VCaP (cell line): ENCODE results near the gene IRF2BP2.

Experiments used
- H3K27ac ChIP-seq: fragments of 450-650 bp; 2 replicates; pipeline ENCODE4 v1.5.1; 2017
- TF ChIP-seq, protein P1 (sequence below): fragments of 450-650 bp; conservative IDR thresholded peaks from 2 replicates; pipeline ENCODE4 v1.5.1; 2017; ENCODE audit warnings: mild to moderate bottlenecking, moderate library complexity

IRF2BP2 gene

DNA sequence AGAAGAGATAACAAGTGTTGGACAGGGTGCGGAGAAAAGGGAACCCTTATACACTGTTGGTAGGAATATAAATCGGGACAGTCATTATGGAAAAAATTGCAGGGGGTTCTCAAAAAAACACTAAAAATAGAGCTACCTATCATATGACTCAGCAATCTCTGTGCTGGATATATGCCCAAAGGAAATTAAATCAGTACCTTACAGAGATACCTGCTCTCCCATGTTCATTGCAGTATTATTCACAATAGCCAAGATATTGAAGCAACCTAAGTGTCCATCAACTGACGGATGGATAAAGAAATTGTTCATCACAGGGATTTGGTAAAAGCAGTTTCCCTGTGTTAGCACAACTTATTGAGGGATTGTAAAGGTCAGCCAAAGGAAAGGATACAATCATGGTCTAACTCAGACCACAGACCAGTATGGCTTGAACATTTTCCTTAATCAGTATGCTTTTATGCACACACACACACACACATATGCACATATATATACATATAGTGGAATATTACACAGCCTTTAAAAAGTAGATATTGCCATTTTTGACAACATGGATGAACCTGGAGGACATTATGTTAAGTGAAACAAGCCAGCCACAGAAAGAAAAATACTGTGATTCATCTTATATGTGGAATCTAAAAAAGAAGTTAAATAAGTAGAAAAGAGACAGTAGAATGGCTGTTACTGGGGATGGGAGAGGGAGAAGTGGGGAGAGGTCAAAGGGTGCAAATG is 44.2 kb upstream of the IRF2BP2 start:
- TF ChIP-seq, protein P1, sequence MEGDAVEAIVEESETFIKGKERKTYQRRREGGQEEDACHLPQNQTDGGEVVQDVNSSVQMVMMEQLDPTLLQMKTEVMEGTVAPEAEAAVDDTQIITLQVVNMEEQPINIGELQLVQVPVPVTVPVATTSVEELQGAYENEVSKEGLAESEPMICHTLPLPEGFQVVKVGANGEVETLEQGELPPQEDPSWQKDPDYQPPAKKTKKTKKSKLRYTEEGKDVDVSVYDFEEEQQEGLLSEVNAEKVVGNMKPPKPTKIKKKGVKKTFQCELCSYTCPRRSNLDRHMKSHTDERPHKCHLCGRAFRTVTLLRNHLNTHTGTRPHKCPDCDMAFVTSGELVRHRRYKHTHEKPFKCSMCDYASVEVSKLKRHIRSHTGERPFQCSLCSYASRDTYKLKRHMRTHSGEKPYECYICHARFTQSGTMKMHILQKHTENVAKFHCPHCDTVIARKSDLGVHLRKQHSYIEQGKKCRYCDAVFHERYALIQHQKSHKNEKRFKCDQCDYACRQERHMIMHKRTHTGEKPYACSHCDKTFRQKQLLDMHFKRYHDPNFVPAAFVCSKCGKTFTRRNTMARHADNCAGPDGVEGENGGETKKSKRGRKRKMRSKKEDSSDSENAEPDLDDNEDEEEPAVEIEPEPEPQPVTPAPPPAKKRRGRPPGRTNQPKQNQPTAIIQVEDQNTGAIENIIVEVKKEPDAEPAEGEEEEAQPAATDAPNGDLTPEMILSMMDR: no peak

DNA sequence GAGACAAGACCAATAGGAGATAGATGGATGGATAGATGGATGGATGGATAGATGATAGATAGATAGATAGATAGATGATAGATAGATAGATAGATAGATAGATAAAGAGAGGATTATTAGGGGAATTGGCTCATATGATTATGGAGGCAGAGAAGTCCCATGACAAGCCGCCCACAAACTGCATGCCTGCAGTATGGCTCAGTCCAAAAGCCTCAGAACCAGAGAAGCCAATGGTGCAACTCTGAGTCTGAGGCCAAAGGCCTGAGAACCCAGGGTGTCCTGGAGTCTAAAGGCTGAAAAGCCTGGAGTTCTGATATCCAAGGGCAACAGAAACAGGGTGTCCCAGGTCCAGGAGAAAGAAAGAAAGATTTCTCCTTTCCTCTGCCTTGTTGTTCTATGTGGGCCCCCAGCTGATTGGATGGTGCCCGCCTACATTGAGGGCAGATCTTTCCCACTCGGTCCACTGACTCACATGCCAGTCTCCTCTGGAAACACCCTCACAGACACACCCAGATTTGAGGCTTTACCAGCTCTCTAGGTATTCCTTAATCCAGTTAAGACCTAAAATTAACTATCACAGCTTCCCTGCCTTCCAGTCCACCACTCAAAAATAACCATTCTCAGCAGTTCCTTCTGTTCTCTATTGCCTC is 39.6 kb upstream of the IRF2BP2 start:
- TF ChIP-seq, protein P1: no peak
- no peak overlapping the region for H3K27ac ChIP-seq

More for the DNA sequence above, 44.2 kb upstream of the IRF2BP2 start:
- no peak overlapping the region for H3K27ac ChIP-seq

DNA sequence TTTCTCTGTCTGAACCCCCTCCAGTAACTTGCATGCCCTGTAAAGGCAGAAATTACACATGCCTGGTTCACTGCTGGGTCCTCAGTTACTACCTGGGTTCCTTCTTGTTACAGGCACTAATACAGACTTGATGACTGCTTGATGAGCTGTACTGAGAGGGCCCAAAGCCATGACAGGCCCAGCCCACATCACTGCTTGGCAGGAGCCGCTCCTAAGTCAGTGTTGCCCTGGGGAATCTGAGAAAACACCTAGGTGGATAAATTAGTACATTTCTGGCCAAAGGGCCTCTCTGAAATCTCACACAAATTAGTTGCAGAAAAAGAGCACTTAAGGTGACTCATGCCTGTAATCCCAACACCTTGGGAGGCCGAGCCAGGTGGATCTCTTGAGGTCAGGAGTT is 37.8 kb upstream of the IRF2BP2 start:
- TF ChIP-seq, protein P1: no peak
- H3K27ac ChIP-seq: no peak overlapping the region

DNA sequence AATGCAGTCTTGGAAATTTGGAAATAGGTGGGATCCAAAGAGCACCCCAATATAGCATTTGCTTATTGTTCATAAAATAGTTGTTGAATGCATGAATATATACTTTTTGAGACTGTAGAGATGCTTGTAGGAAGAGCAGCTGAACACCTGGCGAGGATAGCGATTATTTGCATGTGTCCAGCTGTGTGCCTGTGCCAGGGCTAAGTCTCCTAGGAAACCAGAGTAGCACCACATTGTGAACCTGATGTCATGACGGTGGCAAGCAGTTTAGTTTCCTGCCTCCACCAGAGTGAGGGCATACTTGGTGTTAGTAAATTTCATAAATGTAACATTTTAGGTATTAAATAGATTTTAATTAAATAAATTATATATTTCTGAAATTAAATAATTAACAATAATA is 37.3 kb upstream of the IRF2BP2 start:
- TF ChIP-seq, protein P1: no peak
- H3K27ac ChIP-seq: no peak overlapping the region

DNA sequence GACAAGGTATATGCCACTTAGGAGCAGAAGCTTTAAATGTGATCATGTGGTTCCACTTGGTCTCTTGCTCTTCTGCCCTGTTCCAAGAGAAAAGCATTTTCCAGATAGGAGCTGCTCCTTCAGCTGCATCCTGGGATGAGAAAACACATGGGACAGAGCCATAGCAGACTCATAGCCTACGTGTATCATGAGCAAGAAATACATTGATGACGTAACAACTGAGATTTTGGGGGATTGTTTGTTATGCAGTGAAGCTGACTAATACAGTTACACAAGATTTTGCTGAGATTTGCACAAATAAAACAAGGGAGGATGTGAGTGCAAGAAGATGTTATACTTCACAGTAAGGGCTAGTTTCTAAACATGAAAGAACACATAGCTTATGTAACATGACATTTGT is 36.0 kb upstream of the IRF2BP2 start:
- TF ChIP-seq, protein P1: no peak
- H3K27ac ChIP-seq: no peak overlapping the region

DNA sequence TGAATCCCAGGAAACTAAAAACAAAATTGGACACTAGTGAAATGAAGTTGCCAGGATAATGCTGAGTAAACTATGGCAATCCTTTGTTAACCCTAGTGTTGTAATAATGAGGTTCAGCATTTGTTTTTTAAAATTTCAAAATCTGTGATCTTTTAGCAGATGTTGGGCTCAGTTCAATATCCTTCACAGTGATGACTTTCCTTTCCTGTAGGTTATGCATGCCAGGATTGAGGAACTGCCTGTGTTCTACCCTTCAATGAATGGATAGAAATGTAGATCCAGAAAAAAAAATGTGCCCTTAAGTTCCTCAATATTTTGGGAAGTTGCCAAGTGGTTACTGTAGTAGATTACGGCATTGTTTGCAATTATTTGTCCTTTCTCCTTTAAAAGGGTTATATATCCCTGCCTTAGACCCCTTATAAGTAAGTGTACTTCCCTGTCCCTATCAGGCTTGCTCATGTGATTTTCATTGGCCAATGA is 35.5 kb upstream of the IRF2BP2 start:
- no peak overlapping the region for H3K27ac ChIP-seq
- TF ChIP-seq, protein P1: no peak

DNA sequence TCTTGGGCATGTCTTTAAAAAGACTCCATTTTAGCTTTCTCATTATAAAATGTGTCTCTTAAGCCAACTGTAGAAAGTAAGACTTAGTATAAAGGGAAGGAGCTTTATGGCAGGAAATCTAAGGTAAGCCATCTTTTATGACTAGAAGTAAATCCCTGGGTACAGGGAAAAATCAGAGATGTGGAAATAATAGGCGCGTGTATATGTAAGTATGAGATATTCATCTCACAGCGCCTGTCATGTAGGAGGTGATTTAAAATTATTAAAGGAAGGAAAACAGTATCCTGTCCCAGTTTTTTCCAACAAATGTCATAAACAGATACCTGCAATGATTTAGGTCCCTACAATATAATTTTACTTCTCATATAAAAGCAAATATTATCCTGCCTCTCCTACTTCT is 35.0 kb upstream of the IRF2BP2 start:
- H3K27ac ChIP-seq: no peak overlapping the region
- TF ChIP-seq, protein P1: no peak
